GM18505 (cell line): ENCODE data around the gene SARS1.

Source experiments
- ATAC-seq: cut with Tn5 transposase; IDR thresholded peaks from one replicate; pipeline ENCODE4 v1.9.1; 2021; ENCODE audit not compliant: unreplicated experiment
- POLR2A ChIP-seq: IDR thresholded peaks from 4 replicates; pipeline ENCODE4 v1.6.1; 2011; ENCODE audit warnings: borderline replicate concordance; ENCODE audit not compliant: insufficient read depth, insufficient read length; ENCODE audit errors: extremely low read depth

The SARS1 gene

GRCh38 chr1:109185990-109186732, 27.6 kb upstream of the SARS1 start:
- no peak for TF ChIP-seq POLR2A
- no peak for ATAC-seq

- no peak for ATAC-seq
- no peak for TF ChIP-seq POLR2A
These were observed 27.0 kb upstream of the SARS1 start for GRCh38 chr1:109186733-109187086.

GRCh38 chr1:109187127-109187526, 26.6 kb upstream of the SARS1 start:
- no peak for TF ChIP-seq POLR2A
- no peak for ATAC-seq

GRCh38 chr1:109188200-109188599, 25.5 kb upstream of the SARS1 start:
- no peak for ATAC-seq
- TF ChIP-seq POLR2A, result no peak

GRCh38 chr1:109188781-109189180, 24.9 kb upstream of the SARS1 start:
- ATAC-seq, result no peak
- no peak for TF ChIP-seq POLR2A

- no peak for TF ChIP-seq POLR2A
- no peak for ATAC-seq
These were observed 23.5 kb upstream of the SARS1 start for GRCh38 chr1:109190189-109190588.

- TF ChIP-seq POLR2A, result no peak
- no peak for ATAC-seq
These were observed 22.3 kb upstream of the SARS1 start for GRCh38 chr1:109191377-109191776.

- no peak for ATAC-seq
- TF ChIP-seq POLR2A, result no peak
These were observed 21.8 kb upstream of the SARS1 start for GRCh38 chr1:109191891-109192290.

- ATAC-seq, result no peak
- no peak for TF ChIP-seq POLR2A
These were observed 21.3 kb upstream of the SARS1 start for GRCh38 chr1:109192433-109192832.

GRCh38 chr1:109193653-109194590, 19.8 kb upstream of the SARS1 start:
- TF ChIP-seq POLR2A, result no peak
- no peak for ATAC-seq

GRCh38 chr1:109197158-109198042, 16.3 kb upstream of the SARS1 start:
- TF ChIP-seq POLR2A, result no peak
- no peak for ATAC-seq

GRCh38 chr1:109198043-109198695, 15.5 kb upstream of the SARS1 start:
- ATAC-seq, result no peak

More at GRCh38 chr1:109198043-109198695, 15.5 kb upstream of the SARS1 start:
- TF ChIP-seq POLR2A, result no peak
